Activated CD4-positive, alpha-beta T cell treated with anti-CD3 and anti-CD28 coated beads, Interleukin-2, amount 10 ng/mL, durations not matched to agents 24 days and 14 days (primary cell): ENCODE data around the gene TNPO3. TPM values are rescaled to one million over a fixed set of nuclear protein-coding genes. Genes with fewer than 3 reads are reported as not detected.
"Not testable (repeated sequence)": the region's sequence is repeated elsewhere in the genome, so short reads cannot be mapped to it uniquely, and the experiment has no call there.

ENCODE experiments used
- DNase-seq: peaks from one replicate; pipeline ENCODE4 v3.0.0; 2022
- H3K27ac Mint-ChIP-seq: one replicate; pipeline ENCODE4 v1.8.0; 2022; ENCODE audit warnings: mild to moderate bottlenecking, mixed read lengths
- H3K27me3 Mint-ChIP-seq: one replicate; pipeline ENCODE4 v1.8.0; 2022; ENCODE audit warnings: mixed read lengths
- H3K36me3 Mint-ChIP-seq: one replicate; pipeline ENCODE4 v1.8.0; 2022; ENCODE audit warnings: low read depth, mild to moderate bottlenecking, mixed read lengths
- H3K4me1 Mint-ChIP-seq: one replicate; pipeline ENCODE4 v1.8.0; 2021; ENCODE audit warnings: mixed read lengths
- H3K4me3 Mint-ChIP-seq: one replicate; pipeline ENCODE4 v1.8.0; 2022; ENCODE audit warnings: mild to moderate bottlenecking, moderate library complexity, mixed read lengths
- H3K9me3 Mint-ChIP-seq: one replicate; pipeline ENCODE4 v1.8.0; 2021; ENCODE audit warnings: mixed read lengths
- intact Hi-C: fragments of 100-400 bp; cut with micrococcal nuclease; formaldehyde crosslinking; loops from one replicate; pipeline ENCODE4 v1.15.1; 2023
- total RNA-seq: library from RNA; stranded (reverse); gene quantifications from 2 replicates; pipeline ENCODE4 v1.2.3, GENCODE V29; 2022

TNPO3 gene
- total RNA-seq, 1 donor from 2014 or later, result 54.1 TPM

GRCh38 chr7:129055294-129055816 lies 444 bp upstream of the TNPO3 start:
- peaks cover 11% of the 10 kb centered on the region for H3K27me3 Mint-ChIP-seq
- H3K4me1 Mint-ChIP-seq, result peaks cover 27% of the 10 kb centered on the region
- DNase-seq, result no peak
- H3K9me3 Mint-ChIP-seq, result no peaks in the 10 kb centered on the region
- H3K4me3 Mint-ChIP-seq, result peak overlapping the region; percentile 96
- intact Hi-C loops, result loop anchor here (1.0 to 10.0 kb wide), 3 partner anchors 35 to 521 kb away; no protein-coding TSS in a partner anchor
- peak overlapping the region; percentile 99 for H3K27ac Mint-ChIP-seq
- H3K36me3 Mint-ChIP-seq, result peaks cover 15% of the 10 kb centered on the region

DNA sequence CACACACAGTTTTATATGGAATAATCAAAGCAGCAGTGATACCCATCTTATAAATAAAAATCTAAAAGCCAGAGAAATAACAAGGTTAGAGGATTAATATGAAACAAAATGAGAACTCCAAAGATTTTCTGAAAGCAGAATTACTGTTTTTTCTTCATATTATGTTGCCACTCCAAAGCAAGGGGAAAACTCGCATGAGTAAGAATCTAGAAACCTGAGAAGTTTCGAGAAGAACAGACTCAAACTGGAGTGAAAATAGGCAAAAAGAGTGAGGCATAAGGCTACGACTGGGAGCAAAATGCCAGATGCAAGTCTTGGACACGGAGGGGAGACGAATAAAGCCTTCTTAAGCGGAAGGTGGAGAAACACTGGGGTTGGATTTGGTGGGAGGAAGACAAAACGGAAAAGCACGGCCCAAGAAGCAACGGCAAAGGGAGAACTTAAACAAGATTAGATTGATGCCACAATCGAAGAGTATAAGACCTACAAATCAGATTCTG lies 923 bp downstream of the TNPO3 start:
- intact Hi-C loops, result loop anchor here (1.0 to 10.0 kb wide), 5 partner anchors 13 to 519 kb away; no protein-coding TSS in a partner anchor
- H3K36me3 Mint-ChIP-seq, result peaks cover 23% of the 10 kb centered on the region
- no peaks in the 10 kb centered on the region for H3K9me3 Mint-ChIP-seq
- peaks cover 35% of the 10 kb centered on the region for H3K4me1 Mint-ChIP-seq
- no peak for DNase-seq
- peaks cover 5% of the 10 kb centered on the region for H3K27me3 Mint-ChIP-seq
- peak overlapping the region; percentile 99 for H3K27ac Mint-ChIP-seq
- peak overlapping the region; percentile 96 for H3K4me3 Mint-ChIP-seq

DNA sequence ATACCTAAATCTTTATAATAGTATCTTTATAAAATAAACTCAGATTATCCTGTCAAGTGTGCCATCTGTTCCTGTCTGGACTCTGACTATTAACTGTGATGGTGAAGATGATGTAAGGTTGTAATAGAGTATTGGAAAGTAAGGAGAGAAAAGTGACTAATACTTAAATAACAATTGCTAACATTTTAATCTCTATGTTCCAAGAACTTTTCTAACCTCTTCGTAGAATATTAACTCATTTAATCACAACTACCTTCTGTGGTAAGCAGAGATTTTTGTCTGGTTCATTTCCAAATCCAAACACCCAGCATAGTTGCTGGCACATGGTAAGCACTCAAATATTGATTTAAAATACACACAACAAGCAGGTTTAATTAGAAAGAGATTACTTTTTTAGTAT lies 2.5 kb downstream of the TNPO3 start:
- H3K4me3 Mint-ChIP-seq, result peak overlapping the region; percentile 96
- intact Hi-C loops, result loop anchor here (10.0 kb wide), 1 partner anchor 518 kb away; no protein-coding TSS in a partner anchor
- H3K36me3 Mint-ChIP-seq, result peaks cover 27% of the 10 kb centered on the region
- H3K27me3 Mint-ChIP-seq, result no peaks in the 10 kb centered on the region
- H3K9me3 Mint-ChIP-seq, result no peaks in the 10 kb centered on the region
- H3K4me1 Mint-ChIP-seq, result peaks cover 42% of the 10 kb centered on the region
- DNase-seq, result no peak
- H3K27ac Mint-ChIP-seq, result no peak overlapping the region

- not testable (repeated sequence) for H3K27ac Mint-ChIP-seq, H3K27me3 Mint-ChIP-seq, H3K4me3 Mint-ChIP-seq, H3K9me3 Mint-ChIP-seq, DNase-seq
- intact Hi-C loops, result loop anchor here (10.0 kb wide), 1 partner anchor 517 kb away; no protein-coding TSS in a partner anchor
- Mint-ChIP-seq H3K36me3 (peaks cover 34% of the 10 kb centered on the region), H3K4me1 (peaks cover 48% of the 10 kb centered on the region)
Observed at GRCh38 chr7:129051459-129051858, 3.5 kb downstream of the TNPO3 start.

DNA sequence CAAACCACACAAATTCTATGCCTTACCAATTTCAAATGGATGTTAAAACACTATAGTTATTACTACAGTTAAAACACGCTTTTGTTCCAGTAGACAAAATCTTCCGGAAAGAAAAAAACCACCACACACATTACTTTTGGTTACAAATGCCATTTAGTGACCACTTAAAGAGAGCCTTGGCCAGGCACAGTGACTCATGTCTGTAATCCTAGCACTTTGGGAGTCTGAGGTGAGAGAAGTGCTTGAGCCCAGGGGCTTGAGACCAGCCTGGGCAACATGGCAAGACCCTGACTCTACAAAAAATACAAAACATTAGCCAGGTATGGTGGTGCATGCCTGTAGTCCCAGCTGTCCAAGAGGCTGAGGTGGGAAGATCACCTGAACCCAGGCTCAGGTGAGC lies 7.2 kb downstream of the TNPO3 start:
- intact Hi-C loops, result no loop called here
- Mint-ChIP-seq H3K4me3 (no peak overlapping the region), H3K36me3 (peaks cover 39% of the 10 kb centered on the region), H3K27me3 (no peaks in the 10 kb centered on the region), H3K9me3 (no peaks in the 10 kb centered on the region), H3K4me1 (peaks cover 50% of the 10 kb centered on the region), H3K27ac (no peak overlapping the region)
- DNase-seq, result no peak

DNA sequence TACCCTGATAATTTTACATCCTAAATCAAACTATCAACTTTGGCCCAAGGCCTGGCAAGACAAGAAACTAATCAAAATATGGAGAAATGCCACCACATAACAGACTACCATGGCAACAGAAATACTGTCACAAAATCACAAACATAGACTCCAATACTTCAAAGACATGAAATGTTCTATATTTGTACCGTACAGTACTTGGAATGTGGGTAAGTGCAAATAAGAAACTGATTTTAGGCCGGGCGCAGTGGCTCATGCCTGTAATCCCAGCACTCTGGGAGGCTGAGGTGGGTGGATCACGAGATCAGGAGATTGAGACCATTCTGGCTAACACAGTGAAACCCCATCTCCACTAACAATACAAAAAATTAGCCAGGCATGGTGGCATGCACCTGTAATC lies 9.2 kb downstream of the TNPO3 start:
- Mint-ChIP-seq H3K4me3 (no peak overlapping the region), H3K9me3 (no peaks in the 10 kb centered on the region), H3K27me3 (no peaks in the 10 kb centered on the region), H3K36me3 (peaks cover 30% of the 10 kb centered on the region), H3K4me1 (peaks cover 49% of the 10 kb centered on the region), H3K27ac (no peak overlapping the region)
- DNase-seq, result no peak
- intact Hi-C loops, result no loop called here

DNA sequence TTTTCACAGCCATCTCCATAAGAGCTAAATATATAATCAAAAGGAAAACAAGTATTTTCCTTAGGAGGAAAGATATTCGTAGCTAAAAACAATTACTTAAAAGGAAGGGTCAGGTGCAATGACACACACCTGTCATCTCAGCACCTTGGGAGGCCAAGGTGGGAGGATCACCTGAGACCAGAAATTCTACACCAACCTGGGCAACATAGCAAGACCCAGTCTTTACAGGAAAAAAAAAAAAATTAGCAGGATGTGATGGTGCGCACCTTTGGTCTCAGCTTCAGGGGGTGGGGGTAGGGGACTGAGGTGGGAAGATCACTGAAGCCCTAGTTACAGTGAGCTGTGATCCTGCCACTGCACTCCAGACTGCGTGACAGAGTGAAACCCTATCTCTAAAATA lies 11.9 kb downstream of the TNPO3 start:
- Mint-ChIP-seq H3K27ac (no peak overlapping the region), H3K9me3 (peaks cover 3% of the 10 kb centered on the region), H3K27me3 (no peaks in the 10 kb centered on the region), H3K4me3 (no peak overlapping the region), H3K36me3 (peaks cover 34% of the 10 kb centered on the region), H3K4me1 (peaks cover 35% of the 10 kb centered on the region)
- intact Hi-C loops, result no loop called here
- no peak for DNase-seq

GRCh38 chr7:129041142-129042085 lies 13.5 kb downstream of the TNPO3 start:
- Mint-ChIP-seq H3K4me3 (no peak overlapping the region), H3K36me3 (peaks cover 37% of the 10 kb centered on the region), H3K27me3 (no peaks in the 10 kb centered on the region), H3K4me1 (peaks cover 29% of the 10 kb centered on the region), H3K9me3 (peaks cover 3% of the 10 kb centered on the region), H3K27ac (peak overlapping the region; percentile 63)
- intact Hi-C loops, result loop anchor here (1.0 kb wide), 1 partner anchor 13 kb away; no protein-coding TSS in a partner anchor
- DNase-seq, result no peak

GRCh38 chr7:129038468-129038867 lies 16.4 kb downstream of the TNPO3 start:
- H3K4me3 Mint-ChIP-seq, DNase-seq, H3K27ac Mint-ChIP-seq, H3K9me3 Mint-ChIP-seq, intact Hi-C loops, H3K27me3 Mint-ChIP-seq: not testable (repeated sequence)
- H3K36me3 Mint-ChIP-seq, result peaks cover 52% of the 10 kb centered on the region
- H3K4me1 Mint-ChIP-seq, result peaks cover 17% of the 10 kb centered on the region

- intact Hi-C loops, result no loop called here
- DNase-seq, result no peak
- no peak overlapping the region for H3K27ac Mint-ChIP-seq
- H3K27me3 Mint-ChIP-seq, result no peaks in the 10 kb centered on the region
- peaks cover 15% of the 10 kb centered on the region for H3K4me1 Mint-ChIP-seq
- H3K36me3 Mint-ChIP-seq, result peaks cover 59% of the 10 kb centered on the region
- H3K4me3 Mint-ChIP-seq, result no peak overlapping the region
- H3K9me3 Mint-ChIP-seq, result peaks cover 3% of the 10 kb centered on the region
Observed at GRCh38 chr7:129037585-129037984, 17.3 kb downstream of the TNPO3 start.

GRCh38 chr7:129032017-129032416 lies 22.9 kb downstream of the TNPO3 start:
- no peaks in the 10 kb centered on the region for H3K27me3 Mint-ChIP-seq
- peaks cover 19% of the 10 kb centered on the region for H3K4me1 Mint-ChIP-seq
- H3K36me3 Mint-ChIP-seq, result peaks cover 53% of the 10 kb centered on the region
- intact Hi-C loops, result no loop called here
- no peak overlapping the region for H3K27ac Mint-ChIP-seq
- no peak overlapping the region for H3K4me3 Mint-ChIP-seq
- H3K9me3 Mint-ChIP-seq, result no peaks in the 10 kb centered on the region
- DNase-seq, result no peak

DNA sequence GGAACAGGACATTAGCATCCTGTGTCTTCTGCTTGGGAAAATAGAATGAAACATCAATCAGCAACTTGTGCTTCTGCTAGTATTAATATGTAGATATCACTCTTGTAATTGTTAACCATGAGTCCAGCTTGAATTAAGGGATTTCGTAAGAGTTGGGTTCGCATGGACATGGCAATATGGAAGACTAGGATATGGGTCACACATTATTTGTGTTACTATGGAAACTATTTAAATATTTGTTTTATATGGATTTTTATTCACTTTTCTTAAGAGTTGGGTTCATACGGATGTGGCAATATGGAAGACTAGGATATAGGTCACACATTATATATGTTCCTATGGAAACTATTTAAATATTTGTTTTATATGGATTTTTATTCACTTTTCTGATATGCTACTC lies 24.5 kb downstream of the TNPO3 start:
- intact Hi-C loops, result no loop called here
- Mint-ChIP-seq H3K36me3 (peaks cover 44% of the 10 kb centered on the region), H3K27ac (no peak overlapping the region), H3K4me1 (peaks cover 19% of the 10 kb centered on the region), H3K4me3 (no peak overlapping the region), H3K9me3 (no peaks in the 10 kb centered on the region), H3K27me3 (no peaks in the 10 kb centered on the region)
- DNase-seq, result no peak

GRCh38 chr7:129024125-129024524 lies 30.8 kb downstream of the TNPO3 start:
- no peak for DNase-seq
- peaks cover 15% of the 10 kb centered on the region for H3K4me1 Mint-ChIP-seq
- H3K27ac Mint-ChIP-seq, result no peak overlapping the region
- H3K27me3 Mint-ChIP-seq, result no peaks in the 10 kb centered on the region
- intact Hi-C loops, result no loop called here
- H3K9me3 Mint-ChIP-seq, result no peaks in the 10 kb centered on the region
- H3K36me3 Mint-ChIP-seq, result peaks cover 14% of the 10 kb centered on the region
- no peak overlapping the region for H3K4me3 Mint-ChIP-seq

- peaks cover 16% of the 10 kb centered on the region for H3K4me1 Mint-ChIP-seq
- peaks cover 19% of the 10 kb centered on the region for H3K36me3 Mint-ChIP-seq
- intact Hi-C loops, result no loop called here
- no peak overlapping the region for H3K4me3 Mint-ChIP-seq
- H3K27me3 Mint-ChIP-seq, result no peaks in the 10 kb centered on the region
- H3K9me3 Mint-ChIP-seq, result no peaks in the 10 kb centered on the region
- no peak overlapping the region for H3K27ac Mint-ChIP-seq
- DNase-seq, result no peak
Observed at GRCh38 chr7:129021656-129022055, 33.3 kb downstream of the TNPO3 start.
